SK-N-SH treated with all-trans-retinoic acid at 6 μM for 48 hours (cell line): ENCODE results near the gene POLK.

Experiments
- BACH2 ChIP-seq: fragments of 250-450 bp; sonication (Bioruptor Pico); IDR thresholded peaks from 2 replicates; pipeline ENCODE4 v1.9.0; 2021; ENCODE audit warnings: mild to moderate bottlenecking, borderline replicate concordance
- CSDC2 ChIP-seq: fragments of 250-450 bp; sonication (Bioruptor Pico); IDR thresholded peaks from 2 replicates; pipeline ENCODE4 v1.5.0; 2020; ENCODE audit warnings: mild to moderate bottlenecking, moderate library complexity
- ESRRG ChIP-seq: fragments of 250-450 bp; sonication (Bioruptor Pico); IDR thresholded peaks from 2 replicates; pipeline ENCODE4 v1.6.1; 2021; ENCODE audit warnings: mild to moderate bottlenecking
- POU6F1 ChIP-seq: fragments of 250-450 bp; sonication (Bioruptor Pico); IDR thresholded peaks from 2 replicates; pipeline ENCODE4 v1.8.0; 2021; ENCODE audit warnings: low read depth, mild to moderate bottlenecking, moderate library complexity, borderline replicate concordance
- RARB ChIP-seq: fragments of 250-450 bp; sonication (Bioruptor Pico); IDR thresholded peaks from 2 replicates; pipeline ENCODE4 v1.8.0; 2021; ENCODE audit warnings: mild to moderate bottlenecking, moderate library complexity
- SNAI2 ChIP-seq: fragments of 250-450 bp; sonication (Bioruptor Pico); IDR thresholded peaks from 2 replicates; pipeline ENCODE4 v1.5.0; 2020; ENCODE audit warnings: mild to moderate bottlenecking, moderate library complexity
- ZNF565 ChIP-seq: fragments of 450-650 bp; formaldehyde crosslinking; conservative IDR thresholded peaks from 2 replicates; pipeline ENCODE4 v1.5.0; 2020; ENCODE audit warnings: low read depth, mild to moderate bottlenecking, moderate library complexity
- ZNF70 ChIP-seq: fragments of 450-650 bp; formaldehyde crosslinking; IDR thresholded peaks from 2 replicates; pipeline ENCODE4 v1.5.0; 2020; ENCODE audit warnings: mild to moderate bottlenecking, moderate library complexity
- ZNF8 ChIP-seq: fragments of 450-650 bp; formaldehyde crosslinking; IDR thresholded peaks from 2 replicates; pipeline ENCODE4 v1.5.0; 2020; ENCODE audit warnings: mild to moderate bottlenecking, moderate library complexity
- TF ChIP-seq, protein P1 (sequence below): fragments of 250-450 bp; sonication (Bioruptor Pico); IDR thresholded peaks from 2 replicates; pipeline ENCODE4 v1.8.0; 2020; ENCODE audit warnings: mild to moderate bottlenecking, moderate library complexity, borderline replicate concordance
- TF ChIP-seq, protein P2 (sequence below): fragments of 250-450 bp; sonication (Bioruptor Pico); IDR thresholded peaks from 2 replicates; pipeline ENCODE4 v1.5.0; 2020; ENCODE audit warnings: mild to moderate bottlenecking, moderate library complexity
- TF ChIP-seq, protein P3 (sequence below): fragments of 250-450 bp; sonication (Bioruptor Pico); IDR thresholded peaks from 2 replicates; pipeline ENCODE4 v1.5.1; 2021; ENCODE audit warnings: mild to moderate bottlenecking, moderate library complexity
- TF ChIP-seq, protein P4 (sequence below): fragments of 250-450 bp; sonication (Bioruptor Pico); IDR thresholded peaks from 2 replicates; pipeline ENCODE4 v1.5.1; 2020; ENCODE audit warnings: low read depth, mild to moderate bottlenecking, moderate library complexity

GRCh38 chr5:75524591-75524990 is 12.9 kb downstream of the POLK start:
- TF ChIP-seq RARB (no peak), ZNF70 (CRISPR knock-in tag) (no peak), SNAI2 (CRISPR knock-in tag) (no peak), CSDC2 (CRISPR knock-in tag) (no peak), ZNF8 (CRISPR knock-in tag) (no peak), ZNF565 (no peak), POU6F1 (CRISPR knock-in tag) (no peak), BACH2 (no peak), ESRRG (no peak)
- TF ChIP-seq, protein P1, sequence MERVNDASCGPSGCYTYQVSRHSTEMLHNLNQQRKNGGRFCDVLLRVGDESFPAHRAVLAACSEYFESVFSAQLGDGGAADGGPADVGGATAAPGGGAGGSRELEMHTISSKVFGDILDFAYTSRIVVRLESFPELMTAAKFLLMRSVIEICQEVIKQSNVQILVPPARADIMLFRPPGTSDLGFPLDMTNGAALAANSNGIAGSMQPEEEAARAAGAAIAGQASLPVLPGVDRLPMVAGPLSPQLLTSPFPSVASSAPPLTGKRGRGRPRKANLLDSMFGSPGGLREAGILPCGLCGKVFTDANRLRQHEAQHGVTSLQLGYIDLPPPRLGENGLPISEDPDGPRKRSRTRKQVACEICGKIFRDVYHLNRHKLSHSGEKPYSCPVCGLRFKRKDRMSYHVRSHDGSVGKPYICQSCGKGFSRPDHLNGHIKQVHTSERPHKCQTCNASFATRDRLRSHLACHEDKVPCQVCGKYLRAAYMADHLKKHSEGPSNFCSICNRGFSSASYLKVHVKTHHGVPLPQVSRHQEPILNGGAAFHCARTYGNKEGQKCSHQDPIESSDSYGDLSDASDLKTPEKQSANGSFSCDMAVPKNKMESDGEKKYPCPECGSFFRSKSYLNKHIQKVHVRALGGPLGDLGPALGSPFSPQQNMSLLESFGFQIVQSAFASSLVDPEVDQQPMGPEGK (CRISPR knock-in tag), result no peak
- TF ChIP-seq, protein P2, sequence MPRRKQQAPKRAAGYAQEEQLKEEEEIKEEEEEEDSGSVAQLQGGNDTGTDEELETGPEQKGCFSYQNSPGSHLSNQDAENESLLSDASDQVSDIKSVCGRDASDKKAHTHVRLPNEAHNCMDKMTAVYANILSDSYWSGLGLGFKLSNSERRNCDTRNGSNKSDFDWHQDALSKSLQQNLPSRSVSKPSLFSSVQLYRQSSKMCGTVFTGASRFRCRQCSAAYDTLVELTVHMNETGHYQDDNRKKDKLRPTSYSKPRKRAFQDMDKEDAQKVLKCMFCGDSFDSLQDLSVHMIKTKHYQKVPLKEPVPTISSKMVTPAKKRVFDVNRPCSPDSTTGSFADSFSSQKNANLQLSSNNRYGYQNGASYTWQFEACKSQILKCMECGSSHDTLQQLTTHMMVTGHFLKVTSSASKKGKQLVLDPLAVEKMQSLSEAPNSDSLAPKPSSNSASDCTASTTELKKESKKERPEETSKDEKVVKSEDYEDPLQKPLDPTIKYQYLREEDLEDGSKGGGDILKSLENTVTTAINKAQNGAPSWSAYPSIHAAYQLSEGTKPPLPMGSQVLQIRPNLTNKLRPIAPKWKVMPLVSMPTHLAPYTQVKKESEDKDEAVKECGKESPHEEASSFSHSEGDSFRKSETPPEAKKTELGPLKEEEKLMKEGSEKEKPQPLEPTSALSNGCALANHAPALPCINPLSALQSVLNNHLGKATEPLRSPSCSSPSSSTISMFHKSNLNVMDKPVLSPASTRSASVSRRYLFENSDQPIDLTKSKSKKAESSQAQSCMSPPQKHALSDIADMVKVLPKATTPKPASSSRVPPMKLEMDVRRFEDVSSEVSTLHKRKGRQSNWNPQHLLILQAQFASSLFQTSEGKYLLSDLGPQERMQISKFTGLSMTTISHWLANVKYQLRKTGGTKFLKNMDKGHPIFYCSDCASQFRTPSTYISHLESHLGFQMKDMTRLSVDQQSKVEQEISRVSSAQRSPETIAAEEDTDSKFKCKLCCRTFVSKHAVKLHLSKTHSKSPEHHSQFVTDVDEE (CRISPR knock-in tag), result no peak
- TF ChIP-seq, protein P3, sequence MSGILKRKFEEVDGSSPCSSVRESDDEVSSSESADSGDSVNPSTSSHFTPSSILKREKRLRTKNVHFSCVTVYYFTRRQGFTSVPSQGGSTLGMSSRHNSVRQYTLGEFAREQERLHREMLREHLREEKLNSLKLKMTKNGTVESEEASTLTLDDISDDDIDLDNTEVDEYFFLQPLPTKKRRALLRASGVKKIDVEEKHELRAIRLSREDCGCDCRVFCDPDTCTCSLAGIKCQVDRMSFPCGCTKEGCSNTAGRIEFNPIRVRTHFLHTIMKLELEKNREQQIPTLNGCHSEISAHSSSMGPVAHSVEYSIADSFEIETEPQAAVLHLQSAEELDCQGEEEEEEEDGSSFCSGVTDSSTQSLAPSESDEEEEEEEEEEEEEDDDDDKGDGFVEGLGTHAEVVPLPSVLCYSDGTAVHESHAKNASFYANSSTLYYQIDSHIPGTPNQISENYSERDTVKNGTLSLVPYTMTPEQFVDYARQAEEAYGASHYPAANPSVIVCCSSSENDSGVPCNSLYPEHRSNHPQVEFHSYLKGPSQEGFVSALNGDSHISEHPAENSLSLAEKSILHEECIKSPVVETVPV (CRISPR knock-in tag), result no peak
- TF ChIP-seq, protein P4, sequence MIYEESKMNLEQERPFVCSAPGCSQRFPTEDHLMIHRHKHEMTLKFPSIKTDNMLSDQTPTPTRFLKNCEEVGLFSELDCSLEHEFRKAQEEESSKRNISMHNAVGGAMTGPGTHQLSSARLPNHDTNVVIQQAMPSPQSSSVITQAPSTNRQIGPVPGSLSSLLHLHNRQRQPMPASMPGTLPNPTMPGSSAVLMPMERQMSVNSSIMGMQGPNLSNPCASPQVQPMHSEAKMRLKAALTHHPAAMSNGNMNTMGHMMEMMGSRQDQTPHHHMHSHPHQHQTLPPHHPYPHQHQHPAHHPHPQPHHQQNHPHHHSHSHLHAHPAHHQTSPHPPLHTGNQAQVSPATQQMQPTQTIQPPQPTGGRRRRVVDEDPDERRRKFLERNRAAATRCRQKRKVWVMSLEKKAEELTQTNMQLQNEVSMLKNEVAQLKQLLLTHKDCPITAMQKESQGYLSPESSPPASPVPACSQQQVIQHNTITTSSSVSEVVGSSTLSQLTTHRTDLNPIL (CRISPR knock-in tag), result no peak
